PC-9 (cell line): ENCODE data around the gene RAB43. TPM values are rescaled to one million over a fixed set of nuclear protein-coding genes. Genes with fewer than 3 reads are reported as not detected.
A peak's percentile ranks its signal among the peaks of the same experiment; 100 is the strongest.

Experiments used
- BruUV-seq: library from RNA; stranded (reverse); fragments of 400-500 nt; replicated peaks from 2 replicates; lab custom pipeline; 2021; lab: Mats Ljungman, UMichigan
- CTCF ChIA-PET: fragments of 300-600 bp; sonication (Branson Sonifier 250); formaldehyde crosslinking; loops from one replicate; lab custom pipeline; 2022; ENCODE audit warnings: antibody characterized with exemption; lab: Charles Lee
- POLR2A ChIA-PET: fragments of 300-600 bp; sonication (Branson Sonifier 250); formaldehyde crosslinking; loops from one replicate; lab custom pipeline; 2022; ENCODE audit warnings: antibody characterized with exemption; ENCODE audit not compliant: unreplicated experiment; lab: Charles Lee
- DNase-seq, 2 experiments: peaks; one replicate each; pipeline versions ENCODE4 v3.0.0 to v3.0.0-alpha.2; 2015 to 2022; ENCODE audit warnings: mixed read lengths in 1 of 2
- H2AFZ ChIP-seq: fragments of 200-600 bp; sonication (generic); 2 replicates; pipeline ENCODE4 v1.8.1; 2017; ENCODE audit warnings: antibody characterized with exemption
- H3F3A ChIP-seq: fragments of 200-600 bp; sonication (generic); 2 replicates; pipeline ENCODE4 v1.8.1; 2017; ENCODE audit warnings: antibody characterized with exemption, mild to moderate bottlenecking, low read depth; ENCODE audit not compliant: insufficient read depth
- H3K27ac ChIP-seq: fragments of 200-600 bp; sonication (generic); 2 replicates; pipeline ENCODE4 v1.6.1; 2016; ENCODE audit warnings: mixed run types
- H3K27me3 ChIP-seq: fragments of 200-600 bp; sonication (generic); 2 replicates; pipeline ENCODE4 v1.6.1; 2016; ENCODE audit warnings: low read depth, mixed run types; ENCODE audit not compliant: insufficient read depth
- H3K36me3 ChIP-seq: fragments of 200-600 bp; sonication (generic); 2 replicates; pipeline ENCODE4 v1.6.1; 2016; ENCODE audit warnings: low read depth, mixed run types
- H3K4me1 ChIP-seq: fragments of 200-600 bp; sonication (generic); replicated peaks from 2 replicates; pipeline ENCODE4 v1.6.1; 2016; ENCODE audit warnings: mixed run types; ENCODE audit not compliant: insufficient read depth
- H3K4me2 ChIP-seq: fragments of 200-600 bp; sonication (generic); 2 replicates; pipeline ENCODE4 v1.6.1; 2017; ENCODE audit warnings: mixed run types
- H3K4me3 ChIP-seq: fragments of 200-600 bp; sonication (generic); 2 replicates; pipeline ENCODE4 v1.6.1; 2016; ENCODE audit warnings: mixed run types
- H3K79me2 ChIP-seq: fragments of 200-600 bp; sonication (generic); 2 replicates; pipeline ENCODE4 v1.6.1; 2017; ENCODE audit warnings: low read depth, mixed run types
- H3K9me2 ChIP-seq: fragments of 200-600 bp; sonication (generic); 2 replicates; pipeline ENCODE4 v1.8.1; 2017; ENCODE audit warnings: mild to moderate bottlenecking; ENCODE audit not compliant: insufficient read depth
- H3K9me3 ChIP-seq: fragments of 200-600 bp; sonication (generic); 2 replicates; pipeline ENCODE4 v1.8.1; 2016; ENCODE audit warnings: low read depth; ENCODE audit not compliant: insufficient read depth
- H4K20me1 ChIP-seq: fragments of 200-600 bp; sonication (generic); 2 replicates; pipeline ENCODE4 v1.8.1; 2017; ENCODE audit not compliant: insufficient read depth
- EZH2 ChIP-seq: fragments of 200-600 bp; sonication (generic); IDR thresholded peaks from 2 replicates; pipeline ENCODE4 v1.8.0; 2017; ENCODE audit warnings: antibody characterized with exemption, low read depth
- intact Hi-C: fragments of 100-400 bp; cut with micrococcal nuclease; formaldehyde crosslinking; loops from one replicate; pipeline ENCODE4 v1.10.0; 2022; ENCODE audit not compliant: unreplicated experiment
- total RNA-seq: library from RNA; stranded (reverse); gene quantifications from 2 replicates; pipeline ENCODE4 v1.2.3, GENCODE V29; 2021
- TF ChIP-seq, protein P1 (sequence below): fragments of 200-600 bp; sonication (generic); conservative IDR thresholded peaks from 2 replicates; pipeline ENCODE4 v1.6.1; 2017; ENCODE audit warnings: mixed run types, antibody characterized with exemption, mild to moderate bottlenecking, moderate library complexity

RAB43 gene
- total RNA-seq, 1 experiment from 2014 or later: 39.5 TPM

- Histone ChIP-seq H2AFZ (no peak overlapping the region), H3K4me2 (no peak overlapping the region), H3K27ac (no peak overlapping the region), H3K79me2 (no peaks in the 10 kb centered on the region), H3K4me3 (no peak overlapping the region), H3K9me2 (no peaks in the 10 kb centered on the region), H3K9me3 (no peaks in the 10 kb centered on the region), H3F3A (no peaks in the 10 kb centered on the region), H3K36me3 (no peaks in the 10 kb centered on the region), H3K27me3 (no peaks in the 10 kb centered on the region), H4K20me1 (no peaks in the 10 kb centered on the region), H3K4me1 (no peaks in the 10 kb centered on the region)
- DNase-seq: no peak
- ChIA-PET CTCF (no interaction called here), POLR2A (no interaction called here)
- TF ChIP-seq EZH2: no peak
- TF ChIP-seq, protein P1, sequence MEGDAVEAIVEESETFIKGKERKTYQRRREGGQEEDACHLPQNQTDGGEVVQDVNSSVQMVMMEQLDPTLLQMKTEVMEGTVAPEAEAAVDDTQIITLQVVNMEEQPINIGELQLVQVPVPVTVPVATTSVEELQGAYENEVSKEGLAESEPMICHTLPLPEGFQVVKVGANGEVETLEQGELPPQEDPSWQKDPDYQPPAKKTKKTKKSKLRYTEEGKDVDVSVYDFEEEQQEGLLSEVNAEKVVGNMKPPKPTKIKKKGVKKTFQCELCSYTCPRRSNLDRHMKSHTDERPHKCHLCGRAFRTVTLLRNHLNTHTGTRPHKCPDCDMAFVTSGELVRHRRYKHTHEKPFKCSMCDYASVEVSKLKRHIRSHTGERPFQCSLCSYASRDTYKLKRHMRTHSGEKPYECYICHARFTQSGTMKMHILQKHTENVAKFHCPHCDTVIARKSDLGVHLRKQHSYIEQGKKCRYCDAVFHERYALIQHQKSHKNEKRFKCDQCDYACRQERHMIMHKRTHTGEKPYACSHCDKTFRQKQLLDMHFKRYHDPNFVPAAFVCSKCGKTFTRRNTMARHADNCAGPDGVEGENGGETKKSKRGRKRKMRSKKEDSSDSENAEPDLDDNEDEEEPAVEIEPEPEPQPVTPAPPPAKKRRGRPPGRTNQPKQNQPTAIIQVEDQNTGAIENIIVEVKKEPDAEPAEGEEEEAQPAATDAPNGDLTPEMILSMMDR: no peak
- BruUV-seq: no TSS peak
- intact Hi-C loops: loop anchor here (5.0 to 10.0 kb wide), 3 partner anchors 63 to 1385 kb away; partner anchors contain the start of genes ABTB1 and RAB43
These were observed 62.2 kb downstream of the RAB43 start for GRCh38 chr3:129059311-129059958.

- Histone ChIP-seq H3K4me1 (no peaks in the 10 kb centered on the region), H3K79me2 (no peaks in the 10 kb centered on the region), H3K4me2 (no peak overlapping the region), H3K4me3 (no peak overlapping the region), H3K27ac (no peak overlapping the region), H3K9me3 (no peaks in the 10 kb centered on the region), H3K36me3 (no peaks in the 10 kb centered on the region), H2AFZ (no peak overlapping the region), H3F3A (no peaks in the 10 kb centered on the region), H4K20me1 (no peaks in the 10 kb centered on the region), H3K27me3 (no peaks in the 10 kb centered on the region), H3K9me2 (no peaks in the 10 kb centered on the region)
- TF ChIP-seq, protein P1: no peak
- no peak for TF ChIP-seq EZH2
- intact Hi-C loops: loop anchor here (5.0 to 10.0 kb wide), 3 partner anchors 64 to 1384 kb away; partner anchors contain the start of genes ABTB1 and RAB43
- POLR2A ChIA-PET: no interaction called here
- CTCF ChIA-PET: interaction anchor here (0.6 kb wide), 1 partner anchor 89 kb away, joined by 4 read pairs; no protein-coding TSS in a partner anchor
- DNase-seq: peak in 1 of 2 experiments; percentile 47
- no TSS peak for BruUV-seq
These were observed 63.0 kb downstream of the RAB43 start for GRCh38 chr3:129058441-129059200.

DNA sequence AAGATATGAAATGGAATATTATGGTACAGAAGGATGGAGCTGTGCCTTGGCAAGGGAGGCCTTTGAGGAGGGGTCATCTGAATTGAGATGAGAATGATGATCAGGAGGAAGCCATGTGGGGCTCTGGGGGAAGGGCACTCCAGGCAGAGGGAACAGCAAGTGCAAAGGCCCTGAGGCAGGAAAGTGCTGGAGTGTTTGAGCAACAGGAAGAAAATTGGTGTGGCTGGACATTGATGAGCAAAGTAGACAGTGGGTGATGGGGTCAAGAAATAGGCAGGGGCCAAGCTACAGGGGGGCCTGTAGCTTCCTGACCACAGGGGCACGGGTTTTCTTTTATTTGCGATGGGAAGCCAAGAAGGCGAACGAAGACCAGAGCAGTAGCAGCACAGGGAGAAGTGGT is 64.4 kb downstream of the RAB43 start:
- Histone ChIP-seq H2AFZ (no peak overlapping the region), H3K4me3 (no peak overlapping the region), H3K9me2 (no peaks in the 10 kb centered on the region), H3K4me2 (no peak overlapping the region), H3K27ac (no peak overlapping the region), H3K9me3 (no peaks in the 10 kb centered on the region), H3K36me3 (no peaks in the 10 kb centered on the region), H4K20me1 (no peaks in the 10 kb centered on the region), H3K79me2 (no peaks in the 10 kb centered on the region), H3K27me3 (no peaks in the 10 kb centered on the region), H3K4me1 (no peaks in the 10 kb centered on the region; the same call in 1 of the 2 replicates), H3F3A (no peaks in the 10 kb centered on the region)
- TF ChIP-seq, protein P1: no peak
- intact Hi-C loops: loop anchor here (5.0 to 10.0 kb wide), 3 partner anchors 65 to 1382 kb away; partner anchors contain the start of genes ABTB1 and RAB43
- ChIA-PET POLR2A (no interaction called here), CTCF (no interaction called here)
- DNase-seq: no peak
- BruUV-seq: no TSS peak
